GM12878 (cell line): ENCODE measurements around the gene SGMS1. TPM values are rescaled to one million over a fixed set of nuclear protein-coding genes. Genes with fewer than 3 reads are reported as not detected.
"Not testable (repeated sequence)": the region's sequence is repeated elsewhere in the genome, so short reads cannot be mapped to it uniquely, and the experiment has no call there.

ENCODE experiments used
- ATAC-seq: fragments of 200-7000 bp; cut with Tn5 transposase; 3 replicates; pipeline ENCODE4 v1.9.1; 2020; ENCODE audit warnings: mild to moderate bottlenecking, moderate library complexity
- BruUV-seq: library from RNA; stranded (reverse); fragments of 400-500 nt; replicated peaks from 2 replicates; lab custom pipeline; 2021; lab: Mats Ljungman, UMichigan
- CTCF ChIA-PET: fragments of 300-600 bp; sonication (Branson Sonifier 250); formaldehyde crosslinking; extraction: SDS; loops from one replicate; lab custom pipeline; 2021; ENCODE audit warnings: inconsistent platforms; lab: Yijun Ruan, JAX
- POLR2A ChIA-PET: fragments of 350-600 bp; formaldehyde crosslinking; extraction: SDS; loops from one replicate; lab custom pipeline; 2021; ENCODE audit warnings: inconsistent platforms; lab: Charles Lee
- RAD21 ChIA-PET: fragments of 300-600 bp; sonication (Branson Sonifier 250); formaldehyde crosslinking; loops from one replicate; lab custom pipeline; 2023; ENCODE audit warnings: antibody characterized with exemption; ENCODE audit not compliant: unreplicated experiment; lab: Charles Lee
- SMC1A ChIA-PET: fragments of 300-600 bp; sonication (Branson Sonifier 250); formaldehyde crosslinking; loops from one replicate; lab custom pipeline; 2023; ENCODE audit not compliant: unreplicated experiment, uncharacterized antibody; lab: Charles Lee
- DNase-seq: peaks from one replicate; pipeline ENCODE4 v3.0.0-alpha.2; 2011; ENCODE audit warnings: low read depth, low spot score
- FAIRE-seq: peaks from 3 replicates; lab custom pipeline; 2011; peaks lifted over from hg19 to GRCh38; lab: Jason Lieb, UNC
- H2AFZ ChIP-seq: 2 replicates; pipeline ENCODE4 v1.6.0; 2011; ENCODE audit warnings: low read depth, low read length, control low read depth; ENCODE audit not compliant: control insufficient read depth
- H3K27ac ChIP-seq: 2 replicates; pipeline ENCODE4 v1.5.1; 2011; ENCODE audit warnings: control low read depth; ENCODE audit not compliant: control insufficient read depth, insufficient read depth
- H3K27me3 ChIP-seq, 2 experiments: replicated peaks in 1 of 2; 2 replicates each; pipeline versions ENCODE4 v1.6.0 to v1.6.1; 2011; ENCODE audit warnings: low read length in 1 of 2; ENCODE audit not compliant: control insufficient read depth in 2 of 2, insufficient read depth in 2 of 2
- H3K36me3 ChIP-seq, 2 experiments: 2 replicates each; pipeline ENCODE4 v1.5.1; 2011; ENCODE audit warnings: low read length in 1 of 2; ENCODE audit not compliant: control insufficient read depth in 2 of 2, insufficient read depth in 2 of 2
- H3K4me1 ChIP-seq: 2 replicates; pipeline ENCODE4 v1.6.1; 2011; ENCODE audit warnings: mild to moderate bottlenecking, low read length, moderate library complexity, mixed read lengths; ENCODE audit not compliant: control insufficient read depth, insufficient read depth
- H3K4me2 ChIP-seq: 2 replicates; pipeline ENCODE4 v1.6.0; 2011; ENCODE audit warnings: control low read depth; ENCODE audit not compliant: control insufficient read depth, insufficient read depth
- H3K4me3 ChIP-seq: fragments of 200-600 bp; sonication (generic); 2 replicates; pipeline ENCODE4 v1.5.1; 2016
- H3K79me2 ChIP-seq: 2 replicates; pipeline ENCODE4 v1.6.0; 2011; ENCODE audit warnings: low read length; ENCODE audit not compliant: control insufficient read depth, insufficient read depth
- H3K9ac ChIP-seq: 2 replicates; pipeline ENCODE4 v1.8.0; 2011; ENCODE audit warnings: low read length, control low read depth, mixed read lengths; ENCODE audit not compliant: control insufficient read depth, insufficient read depth
- H3K9me3 ChIP-seq: replicated peaks from 3 replicates; pipeline ENCODE4 v1.5.1; 2011; ENCODE audit warnings: mild to moderate bottlenecking, low read length; ENCODE audit not compliant: control insufficient read depth, insufficient read depth
- H4K20me1 ChIP-seq: 2 replicates; pipeline ENCODE4 v1.6.0; 2011; ENCODE audit not compliant: control insufficient read depth, insufficient read depth
- WGBS: methylation state at CpG from one replicate; pipeline ENCODE4 v1.1.6; 2016; ENCODE audit warnings: low lambda C conversion rate; ENCODE audit not compliant: insufficient replicate concordance, insufficient coverage; ENCODE audit errors: missing lambda C conversion rate; 5-methylcytosine and 5-hydroxymethylcytosine counted together
- in situ Hi-C: fragments of 300-500 bp; cut with MboI; formaldehyde crosslinking; loops from 9 replicates; pipeline ENCODE4 v1.14.3; 2018; ENCODE audit warnings: mixed read lengths
- intact Hi-C: fragments of 100-400 bp; cut with micrococcal nuclease; formaldehyde crosslinking; loops from one replicate; pipeline ENCODE4 v1.14.2; 2022; ENCODE audit not compliant: unreplicated experiment
- polyA plus RNA-seq, 11 experiments: library from polyadenylated mRNA; depleted of rRNA in 4 of 11; unstranded in 6 of 11; stranded (reverse) in 5 of 11; fragments of >200 nt; fragmentation: Nextera tagmentation in 4 of 11; fragmentation: Illumina TruSeq in 1 of 11; extraction: Ambion mirVana in 4 of 11; extraction: Trizol in 1 of 11; gene quantifications; 1 replicate in 1 of 11; 2 replicates in 10 of 11; pipeline versions ENCODE4 v1.2.1 to v1.2.3, GENCODE V29; 2011 to 2016; ENCODE audit warnings: inconsistent platforms in 2 of 11, missing spikeins in 2 of 11, low read depth in 1 of 11
- total RNA-seq, 4 experiments: library from RNA; depleted of rRNA in 3 of 4; stranded (reverse); fragments of >200 nt in 3 of 4; fragmentation: Illumina TruSeq in 1 of 4; extraction: Trizol in 1 of 4; gene quantifications; 2 replicates each; pipeline versions ENCODE4 v1.2.1 to v1.2.3, GENCODE V29; 2013 to 2021

Gene SGMS1
- total and polyA plus RNA-seq, 10 of the 15 experiments (the other 5 are each of a cell fraction or from before 2014, with no cell fraction given) = 1.4 to 14.5 (median 4.9) TPM

GRCh38 chr10:50671645-50672044, 47.9 kb upstream of the SGMS1 start:
- H2AFZ ChIP-seq = peak overlapping the region; percentile 75
- ATAC-seq, H3K4me1 ChIP-seq, FAIRE-seq, H3K4me3 ChIP-seq, H3K4me2 ChIP-seq, SMC1A ChIA-PET, intact Hi-C loops, H3K27me3 ChIP-seq, DNase-seq, H3K9me3 ChIP-seq, H4K20me1 ChIP-seq, H3K9ac ChIP-seq, H3K36me3 ChIP-seq, POLR2A ChIA-PET, CTCF ChIA-PET, H3K79me2 ChIP-seq, BruUV-seq, RAD21 ChIA-PET, H3K27ac ChIP-seq, in situ Hi-C loops: not testable (repeated sequence)
- 73% methylated on average over 2 of the region's 2 CpGs for WGBS

- H3K27me3 ChIP-seq, H2AFZ ChIP-seq, H3K9me3 ChIP-seq, H3K9ac ChIP-seq, ATAC-seq, FAIRE-seq, H3K36me3 ChIP-seq, H3K79me2 ChIP-seq, H3K27ac ChIP-seq, H3K4me3 ChIP-seq, in situ Hi-C loops, BruUV-seq, H4K20me1 ChIP-seq, H3K4me2 ChIP-seq, RAD21 ChIA-PET, POLR2A ChIA-PET, H3K4me1 ChIP-seq, SMC1A ChIA-PET, DNase-seq: not testable (repeated sequence)
- intact Hi-C loops = loop anchor here (10.0 kb wide), 1 partner anchor 225 kb away; no protein-coding TSS in a partner anchor
- CTCF ChIA-PET = interaction anchor here (0.8 to 1.4 kb wide), 2 partner anchors 10 to 16 kb away, joined by 3 to 6 read pairs; no protein-coding TSS in a partner anchor
- WGBS = 65% methylated on average over 4 of the region's 6 CpGs
Observed at GRCh38 chr10:50669957-50670356, 46.2 kb upstream of the SGMS1 start.

GRCh38 chr10:50667353-50667752, 43.6 kb upstream of the SGMS1 start:
- H3K4me3 ChIP-seq, RAD21 ChIA-PET, H4K20me1 ChIP-seq, H3K27me3 ChIP-seq, H3K79me2 ChIP-seq, DNase-seq, SMC1A ChIA-PET, H3K4me1 ChIP-seq, CTCF ChIA-PET, H3K27ac ChIP-seq, BruUV-seq, POLR2A ChIA-PET, H3K4me2 ChIP-seq, FAIRE-seq, H3K36me3 ChIP-seq, in situ Hi-C loops, H2AFZ ChIP-seq, H3K9ac ChIP-seq, H3K9me3 ChIP-seq: not testable (repeated sequence)
- peak; percentile 59 for ATAC-seq
- 50% methylated on average over 1 of the region's 1 CpG for WGBS
- intact Hi-C loops = loop anchor here (10.0 kb wide), 1 partner anchor 227 kb away; no protein-coding TSS in a partner anchor

GRCh38 chr10:50662420-50662819, 38.7 kb upstream of the SGMS1 start:
- SMC1A ChIA-PET, in situ Hi-C loops, H3K4me2 ChIP-seq, H3K9me3 ChIP-seq, DNase-seq, H3K27ac ChIP-seq, H3K4me1 ChIP-seq, BruUV-seq, H2AFZ ChIP-seq, FAIRE-seq, H3K4me3 ChIP-seq, H4K20me1 ChIP-seq, H3K36me3 ChIP-seq, H3K79me2 ChIP-seq, H3K27me3 ChIP-seq, H3K9ac ChIP-seq, ATAC-seq, RAD21 ChIA-PET, CTCF ChIA-PET, POLR2A ChIA-PET: not testable (repeated sequence)
- intact Hi-C loops = loop anchor here (10.0 kb wide), 1 partner anchor 232 kb away; no protein-coding TSS in a partner anchor
- 47% methylated on average over 5 of the region's 5 CpGs for WGBS
